Measurements from ENCODE around the gene KIF25.

KIF25 gene

DNA sequence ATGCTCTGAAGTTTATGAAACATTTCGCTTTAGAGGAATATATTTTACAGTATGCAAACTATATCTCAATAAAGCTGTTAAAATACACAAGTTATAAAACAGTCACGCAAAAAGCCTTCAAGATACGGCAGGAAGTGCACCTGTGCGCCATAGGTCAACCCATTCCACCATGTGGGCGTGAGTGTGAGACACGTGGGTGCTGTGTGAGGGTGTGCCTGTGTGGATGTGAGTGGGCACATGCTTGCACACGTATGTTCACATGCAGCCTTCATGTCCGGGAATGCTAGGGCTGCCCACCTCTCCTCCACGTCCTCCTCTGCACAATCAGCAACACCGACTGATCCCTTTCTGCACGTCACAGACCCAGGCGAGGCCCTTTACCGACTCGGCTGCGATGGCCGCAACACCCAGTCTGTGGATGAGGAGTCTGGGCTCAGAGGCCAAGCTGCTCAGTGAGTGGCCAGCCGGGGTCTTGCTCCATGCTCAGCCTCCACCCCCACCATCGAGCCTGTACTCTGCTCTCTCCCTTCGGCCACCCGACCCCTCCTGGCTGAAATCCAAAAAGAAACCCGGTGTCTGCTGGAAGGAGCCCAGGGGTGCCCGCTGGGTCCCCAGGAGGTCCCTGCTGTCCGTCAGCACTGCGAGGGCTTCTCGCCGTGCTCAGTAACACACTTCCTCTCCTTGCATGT, 84.5 kb downstream of the KIF25 start:
- H3K9ac ChIP-seq (ENCODE audit: low read length): no peak overlapping the region
- H3K36me3 ChIP-seq (ENCODE audit: control insufficient read depth, insufficient read depth, low read length): no peaks in the 10 kb centered on the region
- H3K4me3 ChIP-seq (ENCODE audit: low read length): no peak overlapping the region
- H3K27ac ChIP-seq (ENCODE audit: low read depth, low read length): no peak overlapping the region
- H3K27me3 ChIP-seq (ENCODE audit: control insufficient read depth, insufficient read depth, low read length): no peaks in the 10 kb centered on the region
- no peaks in the 10 kb centered on the region for H3K4me1 ChIP-seq (ENCODE audit: control insufficient read depth, insufficient read depth, low read length)

DNA sequence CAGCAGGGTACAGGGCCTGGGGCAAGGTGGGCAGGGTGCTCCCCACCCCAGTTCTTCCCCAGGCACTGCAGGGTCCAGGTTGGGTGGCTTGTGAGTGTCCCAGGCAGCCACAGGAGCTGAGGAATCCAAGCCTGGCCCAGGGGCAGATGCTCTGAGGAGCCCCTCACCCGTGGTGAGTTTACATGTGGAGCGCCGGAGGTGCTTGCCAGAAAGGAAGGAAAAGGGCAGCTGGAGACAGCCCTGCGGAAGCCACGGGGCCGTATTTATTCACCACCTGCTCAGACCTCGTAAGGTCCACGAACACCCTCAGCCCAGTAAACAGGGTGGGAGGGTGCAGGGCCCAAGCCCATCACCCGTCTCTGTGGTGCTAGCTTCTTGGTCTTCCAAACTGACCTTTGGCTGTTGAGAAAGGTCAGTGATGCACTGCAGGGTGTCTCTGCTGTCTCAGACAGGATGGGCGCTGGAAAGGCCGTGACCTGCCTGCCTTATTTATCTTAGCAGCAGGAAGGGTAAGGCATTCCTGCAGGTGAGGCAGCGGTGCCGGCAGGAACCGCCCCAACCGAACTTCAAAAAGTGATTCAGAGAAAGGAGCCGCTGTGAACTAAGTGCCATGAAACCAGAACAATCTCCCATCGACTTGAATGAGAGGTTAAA, 85.5 kb downstream of the KIF25 start:
- Histone ChIP-seq H3K27ac (ENCODE audit: low read depth, low read length) (no peak overlapping the region), H3K4me1 (ENCODE audit: control insufficient read depth, insufficient read depth, low read length) (peaks cover 5% of the 10 kb centered on the region), H3K4me3 (ENCODE audit: low read length) (no peak overlapping the region), H3K27me3 (ENCODE audit: control insufficient read depth, insufficient read depth, low read length) (no peaks in the 10 kb centered on the region), H3K36me3 (ENCODE audit: control insufficient read depth, insufficient read depth, low read length) (no peaks in the 10 kb centered on the region), H3K9ac (ENCODE audit: low read length) (no peak overlapping the region)

DNA sequence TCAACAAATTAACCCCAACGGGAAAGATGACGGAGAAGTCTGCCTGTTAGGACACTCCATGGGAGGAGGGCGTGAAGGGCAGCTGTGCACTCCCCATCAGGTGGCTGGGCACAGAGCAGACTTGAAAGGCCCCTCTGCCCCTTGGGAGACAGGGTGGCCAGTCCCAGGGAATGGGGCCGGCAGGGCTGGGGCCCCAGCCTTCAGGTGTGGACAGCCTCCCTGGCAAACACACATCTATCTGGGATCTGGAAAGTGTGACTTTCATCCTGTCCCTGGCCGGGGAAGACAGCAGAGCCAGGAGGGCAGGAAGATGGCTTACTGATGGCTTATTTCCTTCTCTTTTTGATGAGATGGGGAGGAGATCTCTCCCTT, 86.0 kb downstream of the KIF25 start:
- Histone ChIP-seq H3K27ac (ENCODE audit: low read depth, low read length) (no peak overlapping the region), H3K36me3 (ENCODE audit: control insufficient read depth, insufficient read depth, low read length) (no peaks in the 10 kb centered on the region)

DNA sequence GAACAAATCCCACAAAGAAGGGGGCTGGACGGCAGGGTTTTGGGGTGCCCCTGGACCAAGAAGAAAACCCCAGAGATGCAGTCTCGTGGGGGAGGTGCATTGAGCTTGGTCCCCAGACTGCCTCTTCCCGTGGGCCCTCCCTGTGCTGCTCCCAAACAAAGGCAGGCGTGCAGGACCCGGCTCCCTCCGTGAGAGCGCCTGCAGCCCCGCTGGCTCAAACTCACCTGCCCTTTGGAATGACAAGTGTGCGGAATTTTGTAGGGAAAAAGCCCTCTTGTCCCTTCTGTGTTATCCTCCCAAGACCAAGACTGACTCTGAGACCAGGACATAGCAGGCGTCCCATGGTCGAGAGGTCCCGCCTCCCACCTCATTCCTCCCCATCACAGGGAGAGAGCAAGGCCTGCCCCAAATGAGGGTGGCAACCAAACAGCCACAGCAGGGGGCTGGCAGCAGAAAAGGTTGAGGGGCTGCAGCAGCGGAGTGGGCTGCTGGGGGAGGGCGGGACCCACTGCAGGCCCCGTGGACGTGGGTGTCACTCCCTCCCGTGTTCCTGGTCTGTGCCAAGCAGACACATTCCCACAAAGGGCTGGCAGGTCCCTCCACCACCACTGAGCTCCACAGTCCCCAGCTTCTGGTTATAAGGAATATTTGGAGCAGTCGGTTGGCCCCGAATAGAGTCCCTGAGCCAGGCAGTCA, 87.1 kb downstream of the KIF25 start:
- Histone ChIP-seq H3K9ac (ENCODE audit: low read length) (no peak overlapping the region), H3K27me3 (ENCODE audit: control insufficient read depth, insufficient read depth, low read length) (no peaks in the 10 kb centered on the region), H3K4me1 (ENCODE audit: control insufficient read depth, insufficient read depth, low read length) (peaks cover 11% of the 10 kb centered on the region), H3K36me3 (ENCODE audit: control insufficient read depth, insufficient read depth, low read length) (no peaks in the 10 kb centered on the region), H3K4me3 (ENCODE audit: low read length) (no peak overlapping the region), H3K27ac (ENCODE audit: low read depth, low read length) (no peak overlapping the region)

More for the DNA sequence above, 86.0 kb downstream of the KIF25 start:
- Histone ChIP-seq H3K4me3 (ENCODE audit: low read length) (no peak overlapping the region), H3K4me1 (ENCODE audit: control insufficient read depth, insufficient read depth, low read length) (peaks cover 10% of the 10 kb centered on the region), H3K9ac (ENCODE audit: low read length) (no peak overlapping the region), H3K27me3 (ENCODE audit: control insufficient read depth, insufficient read depth, low read length) (no peaks in the 10 kb centered on the region)

DNA sequence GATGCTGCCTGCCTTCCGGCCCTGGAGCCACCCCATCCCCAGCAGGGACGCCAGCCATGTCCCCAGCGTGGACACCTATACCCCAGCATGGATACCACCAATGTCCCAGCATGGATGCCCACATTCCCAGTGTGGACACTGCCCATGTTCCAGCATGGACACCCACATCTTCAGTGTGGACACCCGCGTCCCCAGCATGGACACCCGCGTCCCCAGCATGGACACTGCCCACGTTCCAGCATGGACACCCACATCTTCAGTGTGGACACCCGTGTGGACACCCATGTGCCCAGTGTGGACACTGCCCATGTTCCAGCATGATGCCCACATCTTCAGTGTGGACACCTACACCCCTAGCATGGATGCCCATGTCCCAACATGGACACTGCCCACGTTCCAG, 88.6 kb downstream of the KIF25 start:
- H3K9ac ChIP-seq (ENCODE audit: low read length): no peak overlapping the region
- H3K4me1 ChIP-seq (ENCODE audit: control insufficient read depth, insufficient read depth, low read length): peaks cover 11% of the 10 kb centered on the region
- H3K27ac ChIP-seq (ENCODE audit: low read depth, low read length): no peak overlapping the region
- no peaks in the 10 kb centered on the region for H3K36me3 ChIP-seq (ENCODE audit: control insufficient read depth, insufficient read depth, low read length)
- no peaks in the 10 kb centered on the region for H3K27me3 ChIP-seq (ENCODE audit: control insufficient read depth, insufficient read depth, low read length)
- H3K4me3 ChIP-seq (ENCODE audit: low read length): no peak overlapping the region

DNA sequence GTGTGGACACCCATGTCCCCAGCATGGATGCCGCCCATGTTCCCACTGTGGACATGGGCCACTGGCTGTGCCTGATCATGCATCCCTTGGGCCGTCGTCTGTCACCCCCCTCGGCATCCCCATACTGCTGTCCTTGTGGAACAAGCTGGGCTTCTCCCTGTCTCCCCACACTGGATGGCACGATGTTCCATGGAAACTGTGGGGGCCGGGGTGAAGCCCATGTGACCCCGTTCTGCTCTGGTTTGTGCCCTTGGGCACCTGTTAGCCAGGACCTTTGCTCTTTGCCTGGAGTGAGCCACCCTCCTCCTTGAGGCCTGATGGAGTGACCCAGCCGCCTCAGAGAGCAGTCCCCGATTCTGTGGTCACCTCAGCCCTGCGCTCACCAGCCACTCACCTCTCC, 89.1 kb downstream of the KIF25 start:
- Histone ChIP-seq H3K27ac (ENCODE audit: low read depth, low read length) (no peak overlapping the region), H3K4me1 (ENCODE audit: control insufficient read depth, insufficient read depth, low read length) (peaks cover 11% of the 10 kb centered on the region), H3K27me3 (ENCODE audit: control insufficient read depth, insufficient read depth, low read length) (no peaks in the 10 kb centered on the region), H3K9ac (ENCODE audit: low read length) (no peak overlapping the region), H3K4me3 (ENCODE audit: low read length) (no peak overlapping the region), H3K36me3 (ENCODE audit: control insufficient read depth, insufficient read depth, low read length) (no peaks in the 10 kb centered on the region)

DNA sequence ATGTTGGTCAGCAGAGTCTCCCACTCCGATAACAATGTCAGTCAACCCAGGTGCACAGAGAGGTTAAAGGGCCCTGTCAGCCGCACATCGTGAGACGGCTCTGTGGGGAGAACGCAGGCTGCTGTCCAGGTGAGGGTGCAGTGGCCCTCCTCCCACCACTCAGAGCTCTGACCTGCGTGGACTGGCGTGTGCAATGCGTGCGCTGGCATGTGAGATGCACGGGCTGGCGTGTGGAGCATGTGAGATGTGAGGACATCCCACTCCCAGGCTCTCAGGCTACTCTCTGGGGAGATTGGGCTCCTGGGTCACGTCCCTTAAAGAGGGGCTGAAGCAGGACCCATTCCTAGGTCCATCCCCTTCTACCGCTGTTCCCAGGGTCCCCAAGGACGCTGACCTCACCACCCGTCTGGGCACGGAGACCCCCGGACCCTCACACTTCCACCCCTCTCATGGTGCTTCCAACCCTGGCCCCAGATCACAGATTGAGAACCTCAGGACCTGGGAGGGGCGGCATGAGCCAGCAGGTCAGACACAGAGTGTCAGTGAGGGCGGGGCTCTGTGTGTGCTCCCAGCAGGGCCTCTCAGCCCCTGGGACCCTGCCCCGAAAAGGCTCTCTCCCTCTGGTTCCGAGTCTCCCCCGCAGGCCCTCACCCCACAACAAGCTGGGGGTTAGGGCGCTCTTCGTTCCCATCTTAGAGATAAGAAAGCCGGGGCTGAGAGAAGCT, 90.1 kb downstream of the KIF25 start:
- Histone ChIP-seq H3K9ac (ENCODE audit: low read length) (no peak overlapping the region), H3K4me1 (ENCODE audit: control insufficient read depth, insufficient read depth, low read length) (peaks cover 11% of the 10 kb centered on the region), H3K27me3 (ENCODE audit: control insufficient read depth, insufficient read depth, low read length) (no peaks in the 10 kb centered on the region), H3K27ac (ENCODE audit: low read depth, low read length) (no peak overlapping the region), H3K4me3 (ENCODE audit: low read length) (no peak overlapping the region), H3K36me3 (ENCODE audit: control insufficient read depth, insufficient read depth, low read length) (no peaks in the 10 kb centered on the region)

DNA sequence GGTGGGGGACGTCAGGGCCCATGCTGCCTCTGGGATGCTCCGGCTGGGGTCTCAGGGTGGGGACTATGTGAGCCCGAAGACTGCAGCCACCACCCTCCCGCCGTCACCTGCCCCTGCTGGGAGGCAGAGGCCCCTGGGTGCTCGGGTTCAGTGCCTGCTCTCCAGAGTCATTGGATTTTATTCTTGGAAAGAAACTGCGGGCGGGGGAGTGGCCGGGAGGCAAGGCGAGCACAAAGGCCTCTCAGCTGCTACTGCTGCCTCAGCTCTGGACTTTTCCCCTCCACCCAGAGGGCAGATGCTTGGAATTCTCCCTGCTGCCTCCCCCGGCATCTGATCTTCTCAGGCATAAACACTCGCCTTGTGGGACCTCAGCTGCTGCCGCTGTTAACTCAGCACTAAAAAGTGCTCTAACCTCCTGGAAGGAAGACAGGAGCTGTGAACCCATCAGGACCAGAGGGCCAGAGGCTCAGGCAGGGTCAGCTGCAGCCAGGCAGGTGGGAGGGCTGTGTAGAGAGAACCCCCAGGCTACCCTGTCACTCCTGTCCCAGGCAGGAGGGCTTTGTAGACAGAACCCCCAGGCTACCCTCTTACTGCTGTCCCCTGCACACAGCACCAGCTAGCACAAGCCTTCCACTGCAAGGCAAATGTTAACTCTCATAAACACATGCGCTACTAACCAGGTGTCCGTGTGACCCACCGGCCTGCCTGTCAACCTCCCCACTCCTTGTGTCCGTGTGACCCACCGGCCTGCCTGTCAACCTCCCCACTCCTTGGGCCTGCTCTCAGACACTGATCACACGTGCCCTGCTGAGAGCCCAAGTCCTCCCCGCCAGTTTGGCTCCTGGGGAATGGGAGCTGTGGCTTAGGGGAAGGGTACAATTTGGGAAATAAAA, 90.9 kb downstream of the KIF25 start:
- Histone ChIP-seq H3K4me3 (ENCODE audit: low read length) (no peak overlapping the region), H3K27ac (ENCODE audit: low read depth, low read length) (peak overlapping the region; percentile 1), H3K27me3 (ENCODE audit: control insufficient read depth, insufficient read depth, low read length) (no peaks in the 10 kb centered on the region), H3K9ac (ENCODE audit: low read length) (no peak overlapping the region), H3K4me1 (ENCODE audit: control insufficient read depth, insufficient read depth, low read length) (peaks cover 11% of the 10 kb centered on the region), H3K36me3 (ENCODE audit: control insufficient read depth, insufficient read depth, low read length) (no peaks in the 10 kb centered on the region)

DNA sequence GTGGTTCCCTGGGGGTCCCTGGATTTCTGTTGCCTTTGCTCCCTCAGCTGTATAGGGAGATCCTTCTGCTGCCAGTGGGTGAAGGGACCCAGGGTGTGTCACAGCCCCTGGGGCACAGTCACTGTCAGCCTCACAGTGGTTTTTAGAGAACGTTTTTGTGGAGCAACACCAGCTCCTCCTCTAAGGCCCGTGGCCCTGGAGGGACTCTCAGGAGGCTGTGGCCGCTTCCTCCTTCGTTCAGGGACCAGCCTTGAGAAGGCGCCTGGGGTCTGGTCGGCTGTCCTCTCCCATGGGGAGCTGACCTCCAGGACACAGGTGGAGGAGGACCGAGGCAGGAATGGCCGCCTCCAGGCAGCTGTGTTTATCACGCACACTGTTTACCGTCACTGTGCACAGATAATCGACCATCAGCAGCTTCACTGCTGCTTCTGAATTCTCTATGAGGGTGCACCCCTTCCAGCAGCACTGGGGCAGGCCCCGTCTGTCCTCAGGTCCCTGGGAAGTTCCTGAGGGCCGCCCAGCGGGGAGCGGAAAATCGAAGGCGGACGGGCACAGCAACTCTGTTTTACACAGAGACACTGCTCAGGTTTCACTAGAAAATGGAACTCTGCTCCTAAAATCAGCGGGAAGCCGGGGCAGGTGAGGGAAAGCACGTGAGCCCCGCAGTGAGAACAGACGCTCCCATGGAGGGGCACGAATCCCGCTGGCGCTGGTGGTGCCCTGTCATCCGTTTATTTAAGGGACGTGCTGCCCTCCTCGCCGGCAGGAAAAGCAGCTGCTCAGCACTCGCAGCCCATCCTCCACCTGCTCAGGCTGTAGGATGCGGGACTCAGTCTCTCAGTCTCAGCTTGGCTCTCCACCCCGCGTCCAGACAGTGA, 92.0 kb downstream of the KIF25 start:
- Histone ChIP-seq H3K4me3 (ENCODE audit: low read length) (no peak overlapping the region), H3K27ac (ENCODE audit: low read depth, low read length) (no peak overlapping the region), H3K4me1 (ENCODE audit: control insufficient read depth, insufficient read depth, low read length) (peaks cover 11% of the 10 kb centered on the region), H3K9ac (ENCODE audit: low read length) (no peak overlapping the region), H3K36me3 (ENCODE audit: control insufficient read depth, insufficient read depth, low read length) (no peaks in the 10 kb centered on the region), H3K27me3 (ENCODE audit: control insufficient read depth, insufficient read depth, low read length) (no peaks in the 10 kb centered on the region)

DNA sequence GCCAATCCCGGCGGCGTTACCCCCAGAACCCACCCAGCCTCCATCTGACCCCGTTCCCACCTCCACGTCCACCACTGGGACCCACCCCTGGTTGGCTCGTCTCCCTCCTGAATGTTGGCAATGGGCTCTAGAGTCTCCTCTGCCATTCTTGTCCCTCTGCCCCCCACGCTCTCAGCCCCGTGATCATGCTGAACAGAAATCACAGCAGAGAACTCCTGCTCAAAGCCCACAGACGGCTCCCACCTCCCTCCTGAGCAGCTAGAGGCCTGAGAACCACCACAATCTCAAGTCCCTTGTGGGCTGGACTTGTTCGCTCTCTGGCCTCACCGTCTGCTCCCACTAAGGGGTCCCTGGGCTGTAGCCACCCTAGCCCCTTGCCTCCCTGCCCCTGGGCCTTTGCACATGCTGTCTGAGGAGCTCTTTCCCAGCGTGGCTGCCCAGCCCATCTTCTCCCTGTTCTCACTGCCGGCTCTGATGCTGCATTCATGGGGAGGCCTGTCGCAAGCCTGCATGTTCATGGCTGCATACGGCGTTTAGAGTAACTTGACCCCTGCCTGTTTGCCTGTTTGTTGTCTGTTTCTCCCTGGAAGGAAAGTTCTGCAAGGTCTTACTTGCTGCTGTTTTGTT, 92.7 kb downstream of the KIF25 start:
- Histone ChIP-seq H3K27me3 (ENCODE audit: control insufficient read depth, insufficient read depth, low read length) (no peaks in the 10 kb centered on the region), H3K4me1 (ENCODE audit: control insufficient read depth, insufficient read depth, low read length) (peaks cover 11% of the 10 kb centered on the region), H3K27ac (ENCODE audit: low read depth, low read length) (no peak overlapping the region), H3K9ac (ENCODE audit: low read length) (no peak overlapping the region), H3K4me3 (ENCODE audit: low read length) (no peak overlapping the region), H3K36me3 (ENCODE audit: control insufficient read depth, insufficient read depth, low read length) (no peaks in the 10 kb centered on the region)

DNA sequence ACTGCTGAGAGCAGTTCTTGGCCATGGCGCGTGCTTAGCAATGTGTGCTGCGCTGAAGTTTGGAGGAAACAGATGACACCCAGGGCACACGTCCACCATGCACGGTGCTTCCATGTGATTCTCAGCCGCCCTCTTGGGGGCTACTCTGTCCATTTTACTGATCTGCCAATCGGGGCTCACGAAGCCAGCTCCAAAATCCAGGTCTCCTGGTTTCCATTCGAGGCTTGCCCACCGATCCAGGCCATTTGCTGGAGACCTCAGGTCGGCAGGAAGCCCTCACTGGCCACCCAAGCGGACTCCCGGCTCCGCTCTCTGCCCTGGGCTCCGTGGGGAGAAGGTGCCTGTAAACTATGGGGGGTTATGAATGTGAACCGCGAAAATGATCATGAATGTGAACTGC, 93.2 kb downstream of the KIF25 start:
- Histone ChIP-seq H3K27ac (ENCODE audit: low read depth, low read length) (no peak overlapping the region), H3K27me3 (ENCODE audit: control insufficient read depth, insufficient read depth, low read length) (no peaks in the 10 kb centered on the region), H3K36me3 (ENCODE audit: control insufficient read depth, insufficient read depth, low read length) (no peaks in the 10 kb centered on the region), H3K4me1 (ENCODE audit: control insufficient read depth, insufficient read depth, low read length) (peaks cover 11% of the 10 kb centered on the region), H3K4me3 (ENCODE audit: low read length) (no peak overlapping the region), H3K9ac (ENCODE audit: low read length) (no peak overlapping the region)

All from rectal smooth muscle tissue (tissue), 1 donor.